H1 (cell line): ENCODE results near the gene KANSL2. TPM values are rescaled to one million over a fixed set of nuclear protein-coding genes. Genes with fewer than 3 reads are reported as not detected.

Experiments used
- CBX5 ChIP-seq: fragments of 300-800, 300-1000 bp; sonication (generic); IDR thresholded peaks from 2 replicates; pipeline ENCODE4 v1.7.1; 2016; ENCODE audit warnings: antibody characterized with exemption, low read length, low read depth
- CBX8 ChIP-seq: fragments of 300-800, 300-1000 bp; sonication (generic); IDR thresholded peaks from 2 replicates; pipeline ENCODE4 v1.7.1; 2016; ENCODE audit warnings: low read depth, low read length, borderline replicate concordance
- polyA plus RNA-seq, 7 experiments: library from polyadenylated mRNA; depleted of rRNA in 3 of 7; stranded (reverse) in 5 of 7; unstranded in 2 of 7; fragments of >200 nt in 5 of 7; fragments of 200-250 nt in 2 of 7; gene quantifications; 1 replicate in 5 of 7; 2 replicates in 1 of 7; 4 replicates in 1 of 7; pipeline versions ENCODE4 v1.2.1 to v1.2.3, GENCODE V29; 2011 to 2013; ENCODE audit warnings: missing spikeins in 2 of 7, mixed read lengths in 2 of 7
- total RNA-seq: library from RNA; stranded (reverse); fragmentation: NEBNext Ultra II Directional; extraction: Animal tissue kit (Norgen Biotek cat#: 25700); gene quantifications from 2 replicates; pipeline ENCODE4 v1.2.1, GENCODE V29; 2021

KANSL2 gene
- total and polyA plus RNA-seq, 2 of the 8 experiments (the other 6 are each of a cell fraction or from before 2014, with no cell fraction given), result 48.4 to 50.7 TPM

GRCh38 chr12:48686615-48687334 is 4.7 kb upstream of the KANSL2 start (continued):
- no peak for TF ChIP-seq CBX8
- no peak for TF ChIP-seq CBX5
